HG02759 (cell line): ENCODE results near the gene SYNPO2.

Experiments
- ATAC-seq: cut with Tn5 transposase; IDR thresholded peaks from one replicate; pipeline ENCODE4 v1.9.1; 2021; ENCODE audit warnings: mild to moderate bottlenecking, moderate library complexity; ENCODE audit not compliant: unreplicated experiment

Gene SYNPO2

GRCh38 chr4:118881512-118882146 lies 7.0 kb upstream of the SYNPO2 start:
- no peak for ATAC-seq

DNA sequence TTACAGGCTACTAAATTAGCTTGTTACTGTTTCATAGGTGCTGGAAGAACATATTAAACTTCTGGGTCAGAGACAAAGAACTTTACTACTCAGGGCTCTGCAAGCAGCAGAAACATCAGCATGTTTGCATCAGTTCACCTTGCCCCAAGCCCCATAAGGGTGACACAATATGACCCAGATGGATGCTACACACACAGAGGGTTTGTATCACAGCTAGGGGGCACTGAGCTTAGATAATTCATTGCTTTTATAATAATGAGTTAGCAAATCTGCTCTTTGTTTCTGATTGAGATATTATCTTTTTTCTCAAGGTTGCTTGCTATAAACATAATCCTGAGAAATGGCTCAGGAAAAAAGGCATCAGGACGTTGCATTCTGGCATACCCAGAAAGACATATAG lies 4.8 kb upstream of the SYNPO2 start:
- ATAC-seq, result no peak

DNA sequence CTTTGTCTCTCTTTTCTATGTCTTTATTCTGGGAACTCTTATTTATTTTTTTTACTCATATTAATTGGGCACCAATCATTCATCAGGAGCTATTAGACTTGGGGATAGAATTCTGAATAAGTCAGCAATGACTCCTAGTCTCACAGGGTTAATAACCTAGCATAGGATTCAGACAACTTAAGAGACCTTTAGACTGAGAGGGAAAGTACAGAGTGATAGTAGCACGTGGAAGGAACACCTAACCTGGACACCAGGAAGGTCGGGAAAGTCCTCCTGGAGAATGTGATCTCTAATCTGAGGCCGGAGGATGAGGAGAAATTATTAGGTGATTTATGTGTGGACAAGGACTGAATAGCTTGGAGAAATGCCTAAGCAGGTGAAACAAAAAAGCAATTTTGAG lies 3.9 kb upstream of the SYNPO2 start:
- no peak for ATAC-seq

DNA sequence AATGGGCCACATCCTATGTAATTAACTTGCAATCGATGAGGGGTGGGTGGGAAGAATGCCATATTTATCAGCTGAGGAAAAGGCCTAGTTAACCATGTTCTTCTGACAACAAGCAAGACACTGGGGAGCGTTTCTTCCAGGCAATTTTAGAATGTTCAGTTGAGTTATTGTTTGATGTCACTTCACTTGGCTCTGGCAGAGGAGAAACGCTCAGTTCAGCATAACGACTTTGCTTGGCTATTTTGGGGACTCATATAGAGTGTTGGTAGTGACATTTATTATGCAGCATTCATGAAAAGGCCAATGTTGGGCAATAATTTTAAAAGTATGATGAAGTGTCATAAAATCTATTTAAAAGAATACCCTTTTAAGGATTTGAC lies 648 bp downstream of the SYNPO2 start:
- no peak for ATAC-seq

GRCh38 chr4:118894034-118894433 lies 5.4 kb downstream of the SYNPO2 start:
- ATAC-seq, result no peak

DNA sequence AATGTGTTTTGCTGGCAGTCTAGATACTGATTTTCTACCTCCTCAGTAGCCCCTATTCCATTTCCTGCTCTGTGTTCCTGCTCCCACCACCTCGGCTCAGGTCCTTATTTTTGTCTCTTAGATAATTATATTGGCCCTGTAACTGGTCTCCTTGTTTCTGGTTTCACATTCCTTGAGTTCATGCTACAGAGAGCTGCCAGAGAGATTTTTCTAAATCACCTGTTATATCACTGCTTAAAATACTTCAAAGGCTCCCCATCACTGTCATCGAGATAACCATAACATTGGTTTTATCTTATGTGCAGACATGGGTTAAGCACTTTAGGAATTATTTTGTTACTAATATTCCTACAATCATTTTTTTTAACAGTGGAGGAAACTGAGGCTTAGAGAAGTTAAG lies 9.6 kb downstream of the SYNPO2 start:
- ATAC-seq, result no peak

DNA sequence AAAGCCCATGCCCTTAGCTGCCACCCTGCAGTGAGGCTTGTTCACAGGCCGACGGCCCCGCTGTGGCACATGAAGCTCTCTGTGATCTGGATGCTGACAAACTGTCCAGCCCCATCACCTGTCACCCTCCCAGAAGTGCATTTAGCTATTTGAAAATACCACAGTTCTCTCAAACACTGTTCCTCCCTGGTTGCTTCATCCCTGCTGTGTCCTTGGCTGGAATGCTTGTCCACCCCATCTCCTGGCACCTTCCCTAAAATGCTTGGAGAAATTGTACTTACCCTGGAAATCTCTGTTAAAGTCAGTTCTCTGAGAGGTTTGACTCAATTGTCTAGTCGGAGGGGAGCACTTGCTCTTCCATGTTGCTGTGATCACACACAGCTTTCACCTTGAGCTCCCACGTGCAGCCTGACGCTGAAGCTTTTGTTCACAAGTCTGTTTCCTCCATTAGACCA lies 10.1 kb downstream of the SYNPO2 start:
- ATAC-seq, result no peak

DNA sequence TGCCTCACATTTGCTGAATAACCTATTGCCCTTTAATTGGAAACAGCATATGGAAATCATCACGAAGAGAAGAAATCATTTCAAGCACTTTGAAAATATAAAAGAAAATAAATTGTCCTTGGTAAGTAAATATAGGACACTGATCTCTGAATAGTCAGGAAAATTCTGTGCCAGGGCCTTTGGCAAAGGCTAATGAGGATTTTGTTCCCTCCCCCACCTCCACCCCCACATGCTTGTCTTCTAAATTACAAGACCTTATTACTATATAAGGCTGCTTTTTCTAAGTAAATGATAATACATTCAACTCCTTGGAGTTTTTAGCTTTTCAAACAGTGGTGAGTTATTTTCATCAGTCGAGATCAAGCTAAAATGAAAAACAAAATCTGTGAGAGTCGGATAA lies 15.8 kb downstream of the SYNPO2 start:
- no peak for ATAC-seq

GRCh38 chr4:118904935-118905334 lies 16.3 kb downstream of the SYNPO2 start:
- ATAC-seq, result no peak

DNA sequence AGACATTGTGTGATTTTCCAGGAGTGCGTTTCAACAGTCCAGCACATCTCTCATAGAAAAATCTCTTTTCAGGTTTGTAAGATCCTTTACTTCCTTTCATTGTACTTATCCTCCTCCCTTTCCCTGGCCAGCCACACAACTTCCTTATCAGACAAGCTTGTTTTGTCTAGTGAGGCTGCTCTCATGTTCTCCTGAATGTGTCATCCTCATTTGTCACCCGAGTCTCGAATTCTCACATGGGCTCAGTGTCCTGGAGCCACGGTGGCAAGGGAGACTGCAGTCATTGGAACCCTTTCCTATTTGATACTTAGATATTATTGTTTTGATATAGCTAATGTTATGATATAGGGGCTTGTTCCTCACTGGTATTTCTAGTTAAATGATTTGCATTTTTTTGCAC lies 16.9 kb downstream of the SYNPO2 start:
- no peak for ATAC-seq

GRCh38 chr4:118909173-118909956 lies 20.7 kb downstream of the SYNPO2 start:
- ATAC-seq, result no peak

GRCh38 chr4:118910221-118910620 lies 21.6 kb downstream of the SYNPO2 start:
- no peak for ATAC-seq

- ATAC-seq, result no peak
Observed at GRCh38 chr4:118911238-118911703, 22.6 kb downstream of the SYNPO2 start.

DNA sequence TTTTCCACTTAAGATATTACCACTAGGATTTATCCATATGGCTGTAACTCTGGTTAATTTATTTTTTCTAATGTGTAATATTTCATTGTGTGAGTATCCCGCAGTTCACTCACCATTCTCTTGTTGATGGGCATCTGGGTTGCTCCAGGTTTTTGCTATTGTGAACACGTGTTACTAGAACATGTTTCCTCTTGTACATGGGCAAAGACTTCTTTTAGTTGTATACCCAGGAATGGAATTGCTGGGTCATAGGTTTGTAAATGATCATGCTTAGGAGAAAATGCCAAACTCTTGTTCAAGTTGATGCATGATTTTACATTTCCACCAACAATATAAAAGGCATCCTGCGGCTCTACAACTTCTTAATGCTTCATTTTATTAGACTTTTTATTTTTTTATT lies 26.8 kb downstream of the SYNPO2 start:
- no peak for ATAC-seq

- no peak for ATAC-seq
Observed at GRCh38 chr4:118916691-118917289, 28.1 kb downstream of the SYNPO2 start.

- no peak for ATAC-seq
Observed at GRCh38 chr4:118917582-118917981, 28.9 kb downstream of the SYNPO2 start.

- no peak for ATAC-seq
Observed at GRCh38 chr4:118918388-118918787, 29.7 kb downstream of the SYNPO2 start.

GRCh38 chr4:118920247-118920646 lies 31.6 kb downstream of the SYNPO2 start:
- ATAC-seq, result no peak

GRCh38 chr4:118921786-118922185 lies 33.1 kb downstream of the SYNPO2 start:
- no peak for ATAC-seq

DNA sequence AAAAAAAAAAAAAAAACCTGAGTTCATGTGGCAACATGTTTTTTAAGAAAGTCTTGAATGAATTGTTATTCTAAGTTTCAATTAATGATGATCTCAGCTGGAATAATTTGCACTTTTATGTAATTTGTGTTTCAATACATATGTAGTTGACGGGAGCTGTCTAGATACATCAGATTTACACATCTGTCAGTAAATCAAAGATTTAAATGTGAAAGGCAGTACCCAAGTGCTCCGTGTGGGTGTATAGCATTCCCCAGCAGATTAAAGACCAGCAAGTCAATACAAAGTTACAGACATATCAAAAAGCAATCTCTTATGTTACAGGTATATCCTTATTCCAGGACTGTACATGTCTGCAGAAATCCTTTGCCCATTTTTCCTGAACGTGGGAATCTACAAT lies 35.2 kb downstream of the SYNPO2 start:
- no peak for ATAC-seq

DNA sequence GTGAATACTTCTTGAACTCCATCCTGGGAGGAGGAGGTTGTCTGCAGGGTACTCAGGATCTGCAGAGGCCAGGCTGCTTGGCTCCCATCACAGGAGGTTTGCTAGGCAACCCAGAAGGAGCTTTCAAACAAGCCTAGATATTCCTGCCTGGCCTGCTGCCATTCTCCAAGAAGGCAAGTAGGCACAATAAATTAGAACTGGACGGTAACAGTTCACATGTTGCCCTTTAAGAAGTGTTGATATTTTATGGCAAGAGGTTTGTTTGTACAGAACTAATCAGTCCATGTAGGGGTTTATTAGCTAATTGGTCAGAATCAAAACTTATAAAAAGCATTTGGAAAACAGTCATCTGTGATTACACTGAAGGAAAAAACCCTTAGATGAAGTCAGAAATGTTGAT lies 39.3 kb downstream of the SYNPO2 start:
- ATAC-seq, result no peak

DNA sequence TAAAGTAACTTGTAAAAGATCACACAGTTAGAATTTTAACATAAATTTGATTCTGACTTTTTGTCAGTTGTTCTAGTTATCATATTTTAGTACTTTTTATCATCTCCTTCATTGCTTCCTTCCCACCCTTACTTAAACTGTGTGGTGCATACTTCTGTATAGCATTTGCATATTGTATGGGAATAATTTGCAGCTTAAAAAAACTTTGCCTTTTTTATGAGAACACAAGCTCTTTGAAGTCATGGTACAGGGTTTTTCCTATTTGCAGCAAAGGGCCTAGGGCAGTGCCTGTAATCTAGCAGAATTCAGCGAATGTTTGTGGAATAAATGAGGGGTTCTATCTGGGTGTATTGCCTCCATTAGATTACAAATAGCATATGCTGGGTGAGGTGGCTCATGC lies 41.6 kb downstream of the SYNPO2 start:
- no peak for ATAC-seq
